HUES48 (cell line): ENCODE measurements around the gene STOX1.

ENCODE experiments used
- H3K27ac ChIP-seq: one replicate; pipeline ENCODE4 v1.7.0; 2013; ENCODE audit warnings: low read depth, low read length, inconsistent platforms
- H3K27me3 ChIP-seq: 2 replicates; pipeline ENCODE4 v1.6.1; 2013; ENCODE audit warnings: mild to moderate bottlenecking, low read length; ENCODE audit not compliant: control insufficient read depth, insufficient read depth
- H3K36me3 ChIP-seq: 2 replicates; pipeline ENCODE4 v1.6.1; 2013; ENCODE audit warnings: low read length; ENCODE audit not compliant: control insufficient read depth, insufficient read depth
- H3K4me1 ChIP-seq: 2 replicates; pipeline ENCODE4 v1.6.1; 2013; ENCODE audit warnings: mild to moderate bottlenecking, low read length; ENCODE audit not compliant: control insufficient read depth, insufficient read depth
- H3K4me3 ChIP-seq: 2 replicates; pipeline ENCODE4 v1.5.1; 2013; ENCODE audit warnings: mild to moderate bottlenecking, low read depth, low read length
- H3K9ac ChIP-seq: 2 replicates; pipeline ENCODE4 v1.6.1; 2013; ENCODE audit warnings: mild to moderate bottlenecking, low read depth, low read length, moderate library complexity
- H3K9me3 ChIP-seq: 2 replicates; pipeline ENCODE4 v1.6.1; 2013; ENCODE audit warnings: low read length; ENCODE audit not compliant: control insufficient read depth, insufficient read depth

Gene STOX1

GRCh38 chr10:68826764-68827591 is at the start of gene STOX1:
Gene STOX1 (plus strand): TSS chr10:68827531. CDS start chr10:68827624, 93 bp downstream.
- peak within 1 kb of the TSS; percentile 72 for H3K4me3 ChIP-seq
- H3K27ac ChIP-seq: peak within 1 kb of the TSS; percentile 69

GRCh38 chr10:68781613-68782574 is 45.4 kb upstream of the STOX1 start:
- Histone ChIP-seq H3K27ac (no peak overlapping the region), H3K36me3 (peaks cover 75% of the 10 kb centered on the region), H3K27me3 (no peaks in the 10 kb centered on the region), H3K9me3 (no peaks in the 10 kb centered on the region), H3K9ac (no peak overlapping the region), H3K4me3 (no peak overlapping the region), H3K4me1 (no peaks in the 10 kb centered on the region)

More at GRCh38 chr10:68826764-68827591, at the start of gene STOX1:
- peak within 1 kb of the TSS; percentile 78; the same call in 1 of the 2 replicates for H3K9ac ChIP-seq
- H3K9me3 ChIP-seq: no peaks in the 10 kb centered on the region
- no peaks in the 10 kb centered on the region for H3K4me1 ChIP-seq
- no peaks in the 10 kb centered on the region for H3K36me3 ChIP-seq
- H3K27me3 ChIP-seq: peaks cover 18% of the 10 kb centered on the region

- H3K27me3 ChIP-seq: no peaks in the 10 kb centered on the region
- no peak overlapping the region for H3K4me3 ChIP-seq
- no peaks in the 10 kb centered on the region for H3K9me3 ChIP-seq
- H3K27ac ChIP-seq: no peak overlapping the region
- no peak overlapping the region for H3K9ac ChIP-seq
- H3K36me3 ChIP-seq: peaks cover 75% of the 10 kb centered on the region
- no peaks in the 10 kb centered on the region for H3K4me1 ChIP-seq
Measured at GRCh38 chr10:68784476-68784875, 42.9 kb upstream of the STOX1 start.

GRCh38 chr10:68787813-68788212 is 39.5 kb upstream of the STOX1 start:
- Histone ChIP-seq H3K4me1 (no peaks in the 10 kb centered on the region), H3K27ac (no peak overlapping the region), H3K27me3 (no peaks in the 10 kb centered on the region), H3K36me3 (peaks cover 86% of the 10 kb centered on the region), H3K4me3 (no peak overlapping the region), H3K9me3 (no peaks in the 10 kb centered on the region), H3K9ac (no peak overlapping the region)

GRCh38 chr10:68790476-68790875 is 36.9 kb upstream of the STOX1 start:
- Histone ChIP-seq H3K27me3 (no peaks in the 10 kb centered on the region), H3K4me1 (no peaks in the 10 kb centered on the region), H3K4me3 (no peak overlapping the region), H3K9me3 (no peaks in the 10 kb centered on the region), H3K27ac (no peak overlapping the region), H3K9ac (no peak overlapping the region), H3K36me3 (peaks cover 95% of the 10 kb centered on the region)

GRCh38 chr10:68792115-68792514 is 35.2 kb upstream of the STOX1 start:
- Histone ChIP-seq H3K36me3 (peaks cover 92% of the 10 kb centered on the region), H3K27me3 (no peaks in the 10 kb centered on the region), H3K4me1 (no peaks in the 10 kb centered on the region), H3K4me3 (no peak overlapping the region), H3K27ac (no peak overlapping the region), H3K9me3 (no peaks in the 10 kb centered on the region), H3K9ac (no peak overlapping the region)

GRCh38 chr10:68795886-68796532 is 31.3 kb upstream of the STOX1 start:
- no peaks in the 10 kb centered on the region for H3K27me3 ChIP-seq
- no peaks in the 10 kb centered on the region for H3K9me3 ChIP-seq
- peaks cover 59% of the 10 kb centered on the region for H3K36me3 ChIP-seq
- no peak overlapping the region for H3K9ac ChIP-seq
- no peaks in the 10 kb centered on the region for H3K4me1 ChIP-seq
- H3K27ac ChIP-seq: no peak overlapping the region
- H3K4me3 ChIP-seq: no peak overlapping the region

GRCh38 chr10:68796605-68797004 is 30.7 kb upstream of the STOX1 start:
- Histone ChIP-seq H3K36me3 (peaks cover 53% of the 10 kb centered on the region), H3K9ac (no peak overlapping the region), H3K4me1 (no peaks in the 10 kb centered on the region), H3K27me3 (no peaks in the 10 kb centered on the region), H3K4me3 (no peak overlapping the region), H3K27ac (no peak overlapping the region), H3K9me3 (no peaks in the 10 kb centered on the region)

- H3K4me1 ChIP-seq: no peaks in the 10 kb centered on the region
- no peak overlapping the region for H3K4me3 ChIP-seq
- H3K27me3 ChIP-seq: no peaks in the 10 kb centered on the region
- peaks cover 19% of the 10 kb centered on the region for H3K36me3 ChIP-seq
- no peaks in the 10 kb centered on the region for H3K9me3 ChIP-seq
- no peak overlapping the region for H3K27ac ChIP-seq
- H3K9ac ChIP-seq: no peak overlapping the region
Measured at GRCh38 chr10:68800211-68800610, 27.1 kb upstream of the STOX1 start.

GRCh38 chr10:68804692-68805091 is 22.6 kb upstream of the STOX1 start:
- no peak overlapping the region for H3K9ac ChIP-seq
- no peak overlapping the region for H3K27ac ChIP-seq
- H3K4me3 ChIP-seq: no peak overlapping the region
- H3K36me3 ChIP-seq: no peaks in the 10 kb centered on the region
- no peaks in the 10 kb centered on the region for H3K27me3 ChIP-seq
- H3K4me1 ChIP-seq: no peaks in the 10 kb centered on the region
- H3K9me3 ChIP-seq: no peaks in the 10 kb centered on the region
